PC-3 (cell line): ENCODE data around the gene SMPD2. TPM values are rescaled to one million over a fixed set of nuclear protein-coding genes. Genes with fewer than 3 reads are reported as not detected.

ENCODE experiments used
- ATAC-seq: fragments of 200-7000 bp; cut with Tn5 transposase; 2 replicates; pipeline ENCODE4 v1.9.1; 2020; ENCODE audit warnings: mild to moderate bottlenecking, moderate library complexity
- BruUV-seq: library from RNA; stranded (reverse); fragments of 400-500 nt; replicated peaks from 2 replicates; lab custom pipeline; 2021; lab: Mats Ljungman, UMichigan
- CTCF ChIA-PET: fragments of 300-600 bp; sonication (Branson Sonifier 250); formaldehyde crosslinking; loops from one replicate; lab custom pipeline; 2022; ENCODE audit warnings: antibody characterized with exemption; lab: Charles Lee
- POLR2A ChIA-PET: fragments of 300-600 bp; sonication (Branson Sonifier 250); formaldehyde crosslinking; loops from one replicate; lab custom pipeline; 2022; ENCODE audit warnings: antibody characterized with exemption; ENCODE audit not compliant: unreplicated experiment; lab: Charles Lee
- DNase-seq: peaks from one replicate; pipeline ENCODE4 v3.0.0-alpha.2; 2015
- H2AFZ ChIP-seq: fragments of 300-600 bp; sonication (generic); 2 replicates; pipeline ENCODE4 v1.6.0; 2016; ENCODE audit warnings: antibody characterized with exemption, low read length
- H3F3A ChIP-seq: fragments of 300-600 bp; sonication (generic); one replicate; pipeline ENCODE4 v1.6.0; 2017; ENCODE audit warnings: antibody characterized with exemption, low read length, control low read depth, mild to moderate bottlenecking; ENCODE audit not compliant: unreplicated experiment
- H3K27ac ChIP-seq: fragments of 300-600 bp; sonication (generic); 2 replicates; pipeline ENCODE4 v1.5.1; 2016; ENCODE audit warnings: mild to moderate bottlenecking, low read length
- H3K27me3 ChIP-seq: fragments of 300-600 bp; sonication (generic); 2 replicates; pipeline ENCODE4 v1.6.1; 2016; ENCODE audit warnings: low read length, mixed read lengths
- H3K36me3 ChIP-seq: fragments of 300-600 bp; sonication (generic); 2 replicates; pipeline ENCODE4 v1.6.1; 2016; ENCODE audit warnings: low read depth, mixed run types, low read length, mixed read lengths
- H3K4me1 ChIP-seq: fragments of 300-600 bp; sonication (generic); 2 replicates; pipeline ENCODE4 v1.5.1; 2016; ENCODE audit warnings: low read length; ENCODE audit not compliant: insufficient read depth
- H3K4me2 ChIP-seq: fragments of 300-600 bp; sonication (generic); 2 replicates; pipeline ENCODE4 v1.6.0; 2016; ENCODE audit warnings: low read length
- H3K4me3 ChIP-seq: fragments of 300-600 bp; sonication (generic); 2 replicates; pipeline ENCODE4 v1.5.1; 2016; ENCODE audit warnings: mild to moderate bottlenecking, low read length, mixed read lengths
- H3K79me2 ChIP-seq: fragments of 300-600 bp; sonication (generic); 2 replicates; pipeline ENCODE4 v1.6.1; 2017; ENCODE audit warnings: low read length, mixed read lengths
- H3K9ac ChIP-seq: fragments of 300-600 bp; sonication (generic); 2 replicates; pipeline ENCODE4 v1.6.0; 2016; ENCODE audit warnings: mild to moderate bottlenecking, low read length
- H3K9me2 ChIP-seq: fragments of 300-600 bp; sonication (generic); replicated peaks from 2 replicates; pipeline ENCODE4 v1.6.1; 2016; ENCODE audit warnings: mixed run types, low read length, mixed read lengths
- H3K9me3 ChIP-seq: fragments of 300-600 bp; sonication (generic); 2 replicates; pipeline ENCODE4 v1.6.1; 2016; ENCODE audit warnings: low read length, mixed read lengths
- H4K20me1 ChIP-seq: fragments of 300-600 bp; sonication (generic); 2 replicates; pipeline ENCODE4 v1.6.1; 2016; ENCODE audit warnings: low read length, mixed read lengths
- CTCF ChIP-seq: fragments of 300-600 bp; sonication (generic); conservative IDR thresholded peaks from 2 replicates; pipeline ENCODE4 v1.5.1; 2017; ENCODE audit warnings: antibody characterized with exemption, low read depth, mild to moderate bottlenecking, low read length
- EZH2 ChIP-seq: fragments of 300-600 bp; sonication (generic); IDR thresholded peaks from one replicate; pipeline ENCODE4 v1.6.1; 2017; ENCODE audit warnings: antibody characterized with exemption, mild to moderate bottlenecking, low read length; ENCODE audit not compliant: unreplicated experiment
- EZH2phosphoT487 ChIP-seq: fragments of 300-600 bp; sonication (generic); IDR thresholded peaks from 2 replicates; pipeline ENCODE4 v1.6.1; 2018; ENCODE audit warnings: mild to moderate bottlenecking, antibody characterized with exemption, low read length, borderline replicate concordance
- intact Hi-C: fragments of 100-400 bp; cut with micrococcal nuclease; formaldehyde crosslinking; loops from 2 replicates; pipeline ENCODE4 v1.9.0; 2023
- total RNA-seq: library from RNA; depleted of rRNA; stranded (reverse); fragments of >200 nt; gene quantifications from 2 replicates; pipeline ENCODE4 v1.2.3, GENCODE V29; 2014

The SMPD2 gene
- total RNA-seq, 1 experiment from 2014 or later = 12.6 TPM

GRCh38 chr6:109451376-109451775 is 10.9 kb downstream of the SMPD2 start:
- Histone ChIP-seq H3K4me1 (peaks cover 5% of the 10 kb centered on the region; the same call in 1 of the 2 replicates), H3K9ac (no peak overlapping the region), H2AFZ (no peak overlapping the region), H3F3A (no peaks in the 10 kb centered on the region), H3K9me2 (no peaks in the 10 kb centered on the region), H3K4me3 (no peak overlapping the region), H3K27me3 (no peaks in the 10 kb centered on the region), H3K36me3 (no peaks in the 10 kb centered on the region), H3K9me3 (no peaks in the 10 kb centered on the region), H4K20me1 (no peaks in the 10 kb centered on the region), H3K79me2 (no peaks in the 10 kb centered on the region), H3K27ac (no peak overlapping the region), H3K4me2 (no peak overlapping the region)
- ATAC-seq = no peak
- TF ChIP-seq CTCF = no peak
- TF ChIP-seq EZH2 = no peak
- POLR2A ChIA-PET = interaction anchor here (0.6 kb wide), 1 partner anchor 42 kb away, joined by 5 read pairs; no protein-coding TSS in a partner anchor
- intact Hi-C loops = no loop called here
- no peak for DNase-seq
- CTCF ChIA-PET = no interaction called here
- BruUV-seq = no TSS peak

- H2AFZ ChIP-seq = no peak overlapping the region
- no peak overlapping the region for H3K9ac ChIP-seq
- no peak overlapping the region for H3K4me3 ChIP-seq
- H3K4me2 ChIP-seq = no peak overlapping the region
- no peaks in the 10 kb centered on the region for H3K27me3 ChIP-seq
- ChIA-PET CTCF (no interaction called here), POLR2A (interaction anchor here (0.6 kb wide), 1 partner anchor 42 kb away, joined by 5 read pairs; no protein-coding TSS in a partner anchor)
- intact Hi-C loops = no loop called here
- H3K9me2 ChIP-seq = no peaks in the 10 kb centered on the region
- BruUV-seq = no TSS peak
- TF ChIP-seq EZH2 = no peak
- TF ChIP-seq CTCF = no peak
- TF ChIP-seq EZH2phosphoT487 = no peak
- ATAC-seq = no peak
- H3F3A ChIP-seq = no peaks in the 10 kb centered on the region
- peaks cover 13% of the 10 kb centered on the region; the same call in 1 of the 2 replicates for H3K4me1 ChIP-seq
- DNase-seq = no peak
- no peaks in the 10 kb centered on the region for H3K36me3 ChIP-seq
- H3K27ac ChIP-seq = no peak overlapping the region
- no peaks in the 10 kb centered on the region for H4K20me1 ChIP-seq
- H3K9me3 ChIP-seq = no peaks in the 10 kb centered on the region
- H3K79me2 ChIP-seq = no peaks in the 10 kb centered on the region
Observed at GRCh38 chr6:109452181-109452580, 11.7 kb downstream of the SMPD2 start.

GRCh38 chr6:109453156-109453555 is 12.6 kb downstream of the SMPD2 start:
- ATAC-seq (no peak), DNase-seq (no peak)
- no peak overlapping the region for H2AFZ ChIP-seq
- no peaks in the 10 kb centered on the region for H3F3A ChIP-seq
- no peaks in the 10 kb centered on the region for H3K27me3 ChIP-seq
- no peak overlapping the region for H3K9ac ChIP-seq
- no peaks in the 10 kb centered on the region for H4K20me1 ChIP-seq
- CTCF ChIA-PET = no interaction called here
- H3K9me2 ChIP-seq = no peaks in the 10 kb centered on the region
- POLR2A ChIA-PET = interaction anchor here (0.6 kb wide), 1 partner anchor 29 kb away, joined by 3 read pairs; no protein-coding TSS in a partner anchor
- no peak overlapping the region for H3K27ac ChIP-seq
- no peaks in the 10 kb centered on the region for H3K36me3 ChIP-seq
- H3K9me3 ChIP-seq = no peaks in the 10 kb centered on the region
- H3K79me2 ChIP-seq = no peaks in the 10 kb centered on the region
- TF ChIP-seq CTCF (no peak), EZH2phosphoT487 (no peak), EZH2 (no peak)
- no peak overlapping the region for H3K4me2 ChIP-seq
- no TSS peak for BruUV-seq
- intact Hi-C loops = no loop called here
- peaks cover 18% of the 10 kb centered on the region; the same call in 1 of the 2 replicates for H3K4me1 ChIP-seq
- H3K4me3 ChIP-seq = no peak overlapping the region
